Tibial nerve (tissue), 4 donors: ENCODE results near the gene SMIM44. TPM values are rescaled to one million over a fixed set of nuclear protein-coding genes. Genes with fewer than 3 reads are reported as not detected.
A peak's percentile ranks its signal among the peaks of the same experiment; 100 is the strongest.

Source experiments
- DNase-seq, 2 donors: peaks; one replicate each; pipeline ENCODE4 v3.0.0-alpha.2; 2019; ENCODE audit warnings: low spot score in 2 of 2
- H3K27ac ChIP-seq, 4 donors: fragments of 200-600 bp; sonication (generic) in 3 of 4; one replicate each; pipeline ENCODE4 v1.5.1; 2017 to 2019; ENCODE audit warnings: mild to moderate bottlenecking in 1 of 4
- H3K27me3 ChIP-seq, 2 donors: fragments of 200-600 bp; sonication (generic) in 1 of 2; one replicate each; pipeline versions ENCODE4 v1.5.1 to v1.6.0; 2017 to 2019
- H3K36me3 ChIP-seq, 3 donors: fragments of 200-600 bp; sonication (generic); one replicate each; pipeline ENCODE4 v1.5.1; 2018 to 2019
- H3K4me1 ChIP-seq, 4 donors: fragments of 200-600 bp; sonication (generic) in 3 of 4; one replicate each; pipeline ENCODE4 v1.5.1; 2017 to 2019
- H3K4me3 ChIP-seq, 4 donors: fragments of 200-600 bp; sonication (generic) in 3 of 4; one replicate each; pipeline ENCODE4 v1.5.1; 2017 to 2019; ENCODE audit warnings: mild to moderate bottlenecking in 1 of 4, moderate library complexity in 1 of 4
- H3K9me3 ChIP-seq, 4 donors: fragments of 200-600 bp; sonication (generic) in 3 of 4; one replicate each; pipeline ENCODE4 v1.5.1; 2017 to 2019
- EP300 ChIP-seq, 2 donors: sonication (generic); formaldehyde crosslinking; IDR thresholded peaks; one replicate each; pipeline ENCODE4 v1.6.1; 2017; ENCODE audit warnings: antibody characterized with exemption in 2 of 2, mild to moderate bottlenecking in 1 of 2
- POLR2A ChIP-seq, 2 donors: fragments of 450-650 bp; IDR thresholded peaks; one replicate each; pipeline ENCODE4 v1.6.1; 2017; ENCODE audit warnings: antibody characterized with exemption in 2 of 2, mild to moderate bottlenecking in 2 of 2, moderate library complexity in 2 of 2
- WGBS, 2 donors: methylation state at CpG; one replicate each; pipeline ENCODE4 v1.1.5; 2018; 5-methylcytosine and 5-hydroxymethylcytosine counted together
- total RNA-seq, 4 donors: library from RNA; depleted of rRNA; stranded (reverse); fragments of >200 nt; gene quantifications; one replicate each; pipeline ENCODE4 v1.1.0, GENCODE V29; 2016
- TF ChIP-seq, protein P1 (sequence below), 5 experiments: fragments of 200-600 bp in 3 of 5; fragments of 450-650 bp in 2 of 5; sonication (generic) in 3 of 5; IDR thresholded peaks; one replicate each; pipeline ENCODE4 v1.5.1; 2016 to 2019; ENCODE audit warnings: antibody characterized with exemption in 5 of 5, mild to moderate bottlenecking in 3 of 5, moderate library complexity in 2 of 5

Gene SMIM44
- total RNA-seq, 4 donors from 2014 or later = not detected

DNA sequence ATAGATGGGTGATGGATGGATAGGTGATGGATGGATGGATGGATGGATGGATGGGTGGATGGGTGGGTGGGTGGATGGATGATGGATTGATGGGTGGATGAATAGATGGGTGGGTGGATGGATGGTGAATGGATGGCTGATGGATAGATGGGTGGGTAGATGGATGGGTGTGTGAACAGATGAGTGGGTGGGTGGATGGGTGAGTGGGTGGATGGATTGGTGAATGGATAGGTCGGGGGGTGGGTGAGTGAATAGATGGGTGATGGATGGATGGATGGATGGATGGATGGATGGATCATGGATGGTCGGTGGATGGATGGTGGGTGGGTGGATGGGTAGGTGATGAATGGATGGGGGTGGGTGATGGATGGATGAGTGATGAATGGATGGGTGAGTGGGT is 6.4 kb downstream of the SMIM44 start:
- 86 to 89% methylated on average over 2 of the region's 2 CpGs for WGBS, 2 donors
- H3K27ac ChIP-seq = no peak overlapping the region
- H3K36me3 ChIP-seq = no peaks in the 10 kb centered on the region
- H3K4me3 ChIP-seq = no peak overlapping the region
- no peak for TF ChIP-seq POLR2A (IDR thresholded peaks at IDR 0.05)
- no peak for TF ChIP-seq EP300 (IDR thresholded peaks at IDR 0.05)
- TF ChIP-seq, protein P1, sequence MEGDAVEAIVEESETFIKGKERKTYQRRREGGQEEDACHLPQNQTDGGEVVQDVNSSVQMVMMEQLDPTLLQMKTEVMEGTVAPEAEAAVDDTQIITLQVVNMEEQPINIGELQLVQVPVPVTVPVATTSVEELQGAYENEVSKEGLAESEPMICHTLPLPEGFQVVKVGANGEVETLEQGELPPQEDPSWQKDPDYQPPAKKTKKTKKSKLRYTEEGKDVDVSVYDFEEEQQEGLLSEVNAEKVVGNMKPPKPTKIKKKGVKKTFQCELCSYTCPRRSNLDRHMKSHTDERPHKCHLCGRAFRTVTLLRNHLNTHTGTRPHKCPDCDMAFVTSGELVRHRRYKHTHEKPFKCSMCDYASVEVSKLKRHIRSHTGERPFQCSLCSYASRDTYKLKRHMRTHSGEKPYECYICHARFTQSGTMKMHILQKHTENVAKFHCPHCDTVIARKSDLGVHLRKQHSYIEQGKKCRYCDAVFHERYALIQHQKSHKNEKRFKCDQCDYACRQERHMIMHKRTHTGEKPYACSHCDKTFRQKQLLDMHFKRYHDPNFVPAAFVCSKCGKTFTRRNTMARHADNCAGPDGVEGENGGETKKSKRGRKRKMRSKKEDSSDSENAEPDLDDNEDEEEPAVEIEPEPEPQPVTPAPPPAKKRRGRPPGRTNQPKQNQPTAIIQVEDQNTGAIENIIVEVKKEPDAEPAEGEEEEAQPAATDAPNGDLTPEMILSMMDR (IDR thresholded peaks at IDR 0.05) = no peak
- no peaks in the 10 kb centered on the region for H3K9me3 ChIP-seq
- H3K27me3 ChIP-seq = peaks cover 0 to 34% of the 10 kb centered on the region in 2 donors
- H3K4me1 ChIP-seq = peaks cover 0 to 5% (median 2%) of the 10 kb centered on the region in 4 donors
- no peak for DNase-seq

DNA sequence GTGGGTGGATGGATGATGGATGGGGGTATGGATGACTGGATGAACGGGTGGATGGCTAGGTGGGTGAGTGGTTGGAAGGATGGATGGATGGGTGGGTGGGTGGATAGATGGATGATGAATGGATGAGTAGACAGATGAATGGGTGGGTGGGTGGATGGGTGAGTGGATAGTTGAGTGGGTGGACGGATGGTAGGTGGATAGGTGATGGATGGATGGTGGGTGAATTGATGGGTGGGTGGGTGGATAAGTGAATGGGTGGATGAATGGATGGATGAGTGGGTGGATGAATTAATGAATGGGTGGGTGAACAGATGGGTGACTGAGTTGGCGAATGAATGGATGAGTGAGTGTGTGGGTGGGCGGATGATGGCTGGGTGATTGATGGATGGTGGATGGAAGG is 7.8 kb downstream of the SMIM44 start:
- Histone ChIP-seq H3K36me3 (no peaks in the 10 kb centered on the region), H3K4me1 (peaks cover 0 to 8% (median 2%) of the 10 kb centered on the region in 4 donors), H3K4me3 (no peak overlapping the region), H3K27ac (no peak overlapping the region), H3K27me3 (peaks cover 0 to 21% of the 10 kb centered on the region in 2 donors), H3K9me3 (no peaks in the 10 kb centered on the region)
- TF ChIP-seq POLR2A (IDR thresholded peaks at IDR 0.05) (no peak), EP300 (IDR thresholded peaks at IDR 0.05) (no peak)
- TF ChIP-seq, protein P1 (IDR thresholded peaks at IDR 0.05) = no peak
- DNase-seq = no peak
- 77 to 80% methylated on average over 4 of the region's 4 CpGs for WGBS, 2 donors

DNA sequence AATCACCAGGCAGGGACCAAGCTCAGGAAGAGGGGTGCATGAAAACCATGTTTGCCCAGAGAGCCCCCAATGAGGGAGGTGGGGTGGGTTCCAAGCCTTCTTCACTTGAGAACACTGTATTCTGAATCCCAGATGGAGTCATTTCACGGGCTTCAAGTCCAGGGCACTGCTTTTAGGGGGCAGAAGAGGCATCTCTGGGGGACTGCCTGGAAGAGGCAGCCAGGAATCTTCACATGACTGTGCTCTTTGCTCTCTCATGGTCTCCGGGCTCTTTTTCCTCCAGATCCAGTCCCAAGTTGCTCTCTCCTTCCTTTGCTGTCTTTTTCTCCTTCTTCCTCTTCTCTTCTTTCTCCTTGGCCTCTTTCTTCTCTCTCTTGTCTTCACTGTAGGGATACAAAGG is 8.6 kb downstream of the SMIM44 start:
- Histone ChIP-seq H3K9me3 (no peaks in the 10 kb centered on the region), H3K27me3 (peaks cover 0 to 12% of the 10 kb centered on the region in 2 donors), H3K27ac (no peak overlapping the region), H3K4me1 (peaks cover 0 to 12% (median 2%) of the 10 kb centered on the region in 4 donors), H3K36me3 (no peaks in the 10 kb centered on the region), H3K4me3 (no peak overlapping the region)
- 72 to 73% methylated on average over 2 of the region's 2 CpGs for WGBS, 2 donors
- DNase-seq = no peak
- TF ChIP-seq POLR2A (IDR thresholded peaks at IDR 0.05) = no peak
- TF ChIP-seq, protein P1 (IDR thresholded peaks at IDR 0.05) = no peak
- no peak for TF ChIP-seq EP300 (IDR thresholded peaks at IDR 0.05)

DNA sequence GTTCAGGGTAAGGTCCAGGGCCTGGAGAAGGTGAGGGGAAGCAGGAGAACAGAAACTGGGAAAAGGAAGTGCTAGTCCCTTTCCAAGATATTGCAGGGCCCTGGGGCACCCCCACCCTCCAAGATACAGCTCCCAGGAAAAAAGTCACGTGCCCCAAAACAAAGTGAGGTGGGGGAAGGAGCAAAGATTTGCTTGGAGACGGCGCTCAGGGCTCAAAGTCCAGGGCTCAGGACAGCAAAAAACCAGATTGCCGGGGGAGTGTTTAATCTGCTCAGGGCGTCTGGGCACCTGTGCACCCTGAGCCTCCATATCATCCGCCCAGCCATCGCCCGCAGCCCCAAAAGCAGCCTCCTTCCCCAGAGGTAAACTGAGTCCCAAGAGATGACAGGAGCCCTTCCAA is 9.2 kb downstream of the SMIM44 start:
- no peak for TF ChIP-seq POLR2A (IDR thresholded peaks at IDR 0.05)
- TF ChIP-seq, protein P1 (IDR thresholded peaks at IDR 0.05) = no peak
- TF ChIP-seq EP300 (IDR thresholded peaks at IDR 0.05) = no peak

DNA sequence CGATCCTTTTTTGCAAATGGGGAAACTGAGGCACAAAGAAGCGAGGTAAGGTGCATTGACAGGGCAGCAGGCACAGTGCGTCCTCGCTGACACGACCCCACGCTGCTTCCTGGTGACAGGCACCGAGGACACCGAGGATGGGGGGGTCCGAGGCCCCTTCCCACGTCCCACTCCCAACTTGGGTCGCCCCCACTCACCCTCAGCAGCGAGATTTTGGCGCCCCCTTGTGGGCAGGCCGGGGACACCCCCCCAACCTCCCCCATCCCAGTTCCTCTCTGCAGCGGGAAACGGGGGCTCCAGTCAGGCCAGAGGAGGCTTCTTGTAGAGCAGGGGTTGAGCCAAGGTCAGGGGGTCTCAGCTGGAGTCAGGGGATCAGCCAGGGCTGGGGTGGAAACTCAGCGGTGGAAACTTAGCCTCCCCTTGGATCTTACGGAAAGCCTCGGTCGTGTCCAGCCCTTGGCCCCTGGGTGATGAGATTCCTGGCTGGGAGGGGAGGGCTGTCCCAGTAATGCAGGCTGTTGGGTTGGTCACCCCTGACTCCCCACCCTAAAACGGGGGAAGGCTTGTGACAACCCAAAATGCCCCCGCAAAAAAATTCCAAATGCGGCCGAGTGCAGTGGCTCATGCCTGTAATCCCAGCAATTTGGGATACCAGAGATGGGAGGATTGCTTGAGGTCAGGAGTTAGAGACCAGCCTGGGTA is 11.1 kb downstream of the SMIM44 start:
- peak in 1 of 2 donors; percentile 44 for DNase-seq
- Histone ChIP-seq H3K27ac (no peak overlapping the region), H3K9me3 (peaks cover 0 to 2% (median 0%) of the 10 kb centered on the region in 4 donors), H3K4me1 (peaks cover 0 to 28% (median 2%) of the 10 kb centered on the region in 4 donors), H3K4me3 (no peak overlapping the region), H3K36me3 (peaks cover 0 to 7% (median 0%) of the 10 kb centered on the region in 3 donors), H3K27me3 (no peaks in the 10 kb centered on the region)
- WGBS, 2 donors = 19 to 21% methylated on average over 19 to 24 of the region's 24 CpGs
- TF ChIP-seq EP300 (IDR thresholded peaks at IDR 0.05) = no peak
- TF ChIP-seq, protein P1 (IDR thresholded peaks at IDR 0.05) = peak; percentile 76 to 93 (median 86)

More for the DNA sequence above, 9.2 kb downstream of the SMIM44 start:
- WGBS, 2 donors = 75 to 84% methylated on average over 8 of the region's 8 CpGs
- Histone ChIP-seq H3K27ac (no peak overlapping the region), H3K36me3 (no peaks in the 10 kb centered on the region), H3K27me3 (peaks cover 0 to 8% of the 10 kb centered on the region in 2 donors), H3K4me1 (peaks cover 0 to 18% (median 2%) of the 10 kb centered on the region in 4 donors), H3K4me3 (no peak overlapping the region), H3K9me3 (no peaks in the 10 kb centered on the region)
- no peak for DNase-seq
